Activated effector memory CD4-positive, alpha-beta T cell treated with anti-CD3 and anti-CD28 coated beads, Interleukin-2, amount 50 U/mL, for 16 hours (primary cell): ENCODE results near the gene ST6GAL1.

Source experiments
- DNase-seq: peaks from one replicate; pipeline ENCODE4 v3.0.0-alpha.2; 2020

Gene ST6GAL1

DNA sequence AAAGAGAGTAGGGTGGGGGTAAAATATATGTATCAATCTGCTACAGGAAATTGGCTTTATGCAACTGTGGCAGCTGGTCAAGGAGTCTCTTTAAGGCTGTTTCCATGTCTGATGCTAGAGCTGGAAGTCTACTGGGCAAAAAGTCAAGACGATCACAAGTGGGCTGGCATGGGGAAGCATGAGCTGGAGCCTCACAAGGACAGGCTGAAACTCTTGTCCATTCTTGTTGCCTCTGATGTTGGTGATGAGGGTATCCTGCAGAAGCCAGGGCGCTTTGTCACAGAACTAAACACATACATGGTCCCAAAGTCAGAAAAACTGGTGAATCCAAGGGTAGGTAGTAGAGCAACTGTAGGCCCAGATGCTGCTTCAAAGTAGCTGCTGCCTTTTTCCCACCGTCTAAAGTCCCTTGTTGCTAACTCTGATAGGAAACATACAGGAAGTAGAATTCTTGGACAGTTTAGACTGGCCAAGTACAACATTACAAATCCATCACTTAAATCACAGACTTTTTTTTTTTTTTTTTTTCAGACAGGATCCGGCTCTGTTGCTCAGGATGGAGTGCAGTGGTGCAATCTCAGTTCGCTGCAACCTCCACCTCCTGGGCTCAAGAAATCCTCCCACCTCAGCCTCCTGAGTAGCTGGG, 154.8 kb downstream of the ST6GAL1 start:
- DNase-seq = no peak

DNA sequence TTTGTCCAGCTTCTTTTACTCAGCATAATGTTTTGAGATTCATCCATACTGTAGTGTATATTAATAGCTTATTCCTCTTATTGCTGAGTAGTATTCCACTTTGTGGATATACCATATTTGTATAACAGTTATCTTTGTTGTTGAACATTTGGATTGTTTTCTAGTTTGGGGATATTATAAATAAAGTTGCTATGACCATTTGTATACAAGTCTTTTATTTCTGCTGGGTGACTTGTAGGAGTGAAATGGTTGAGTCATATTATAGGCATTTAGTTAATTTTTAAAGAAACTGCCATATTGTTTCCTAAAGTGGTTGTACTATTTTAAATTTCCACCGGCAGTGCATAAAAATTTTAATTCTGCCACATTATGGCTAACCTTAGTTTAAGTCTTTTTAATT, 155.6 kb downstream of the ST6GAL1 start:
- DNase-seq = no peak

DNA sequence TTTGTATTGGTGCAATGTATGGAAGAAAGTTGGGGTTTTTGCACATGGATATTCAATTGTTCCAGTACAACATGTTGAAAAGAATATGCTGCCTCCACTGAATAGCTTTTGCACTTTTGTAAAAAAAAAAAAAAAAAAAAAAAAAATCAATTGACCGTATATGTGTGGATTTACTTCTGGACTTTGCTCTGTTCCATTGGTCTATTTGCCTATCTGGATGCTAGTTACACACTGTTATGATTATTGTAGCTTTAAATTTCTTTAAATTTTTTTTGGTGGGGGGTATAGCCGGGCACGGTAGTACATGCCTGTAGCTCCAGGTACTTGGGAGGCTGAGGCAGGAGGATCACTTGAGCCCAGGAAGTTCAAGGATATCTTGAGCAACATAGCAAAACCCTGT, 156.5 kb downstream of the ST6GAL1 start:
- DNase-seq = no peak

DNA sequence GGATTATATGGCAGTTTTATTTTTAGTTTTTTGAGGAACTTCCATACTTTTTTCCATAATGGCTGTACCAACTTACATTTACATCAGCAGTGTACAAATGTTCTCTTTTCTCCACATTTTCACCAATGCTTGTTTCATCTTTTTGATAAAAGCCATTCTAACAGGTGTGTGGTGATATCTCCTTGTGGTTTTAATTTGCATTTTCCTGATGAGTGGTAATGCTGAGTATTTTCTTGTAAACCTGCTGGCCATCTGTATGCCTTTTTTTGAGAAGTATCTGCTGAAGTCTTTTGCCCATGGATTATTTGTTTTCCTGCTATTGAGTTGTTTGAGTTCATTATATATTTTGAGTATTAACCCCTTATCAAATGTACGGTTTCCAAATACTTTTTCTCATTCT, 158.4 kb downstream of the ST6GAL1 start:
- DNase-seq = no peak

GRCh38 chr3:187093320-187093719, 163.0 kb downstream of the ST6GAL1 start:
- no peak for DNase-seq

DNA sequence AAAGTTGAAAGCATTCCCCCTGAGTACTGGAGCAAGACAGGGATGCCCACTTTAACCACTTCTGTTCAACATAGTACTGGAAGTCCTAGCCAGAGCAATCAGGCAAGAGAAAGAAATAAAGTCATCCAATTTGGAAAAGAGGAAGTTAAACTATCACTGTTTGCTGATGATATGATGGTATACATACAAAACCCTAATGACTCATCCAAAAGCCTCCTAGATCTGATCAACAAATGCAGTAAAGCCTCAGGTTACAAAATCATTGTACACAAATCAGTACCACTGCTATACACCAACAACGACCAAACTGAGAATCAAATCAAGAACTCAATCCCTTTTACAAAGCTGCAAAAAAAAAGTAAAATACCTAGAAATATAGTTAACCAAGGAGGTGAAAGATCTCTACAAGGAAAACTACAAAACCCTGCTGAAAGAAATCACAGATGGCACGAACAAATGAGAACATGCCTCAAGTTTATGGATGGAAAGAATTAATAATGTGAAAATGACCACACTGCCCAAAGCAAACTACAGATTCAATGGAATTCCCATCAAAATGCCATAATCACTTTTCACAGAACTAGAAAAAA, 168.7 kb downstream of the ST6GAL1 start:
- DNase-seq = no peak

DNA sequence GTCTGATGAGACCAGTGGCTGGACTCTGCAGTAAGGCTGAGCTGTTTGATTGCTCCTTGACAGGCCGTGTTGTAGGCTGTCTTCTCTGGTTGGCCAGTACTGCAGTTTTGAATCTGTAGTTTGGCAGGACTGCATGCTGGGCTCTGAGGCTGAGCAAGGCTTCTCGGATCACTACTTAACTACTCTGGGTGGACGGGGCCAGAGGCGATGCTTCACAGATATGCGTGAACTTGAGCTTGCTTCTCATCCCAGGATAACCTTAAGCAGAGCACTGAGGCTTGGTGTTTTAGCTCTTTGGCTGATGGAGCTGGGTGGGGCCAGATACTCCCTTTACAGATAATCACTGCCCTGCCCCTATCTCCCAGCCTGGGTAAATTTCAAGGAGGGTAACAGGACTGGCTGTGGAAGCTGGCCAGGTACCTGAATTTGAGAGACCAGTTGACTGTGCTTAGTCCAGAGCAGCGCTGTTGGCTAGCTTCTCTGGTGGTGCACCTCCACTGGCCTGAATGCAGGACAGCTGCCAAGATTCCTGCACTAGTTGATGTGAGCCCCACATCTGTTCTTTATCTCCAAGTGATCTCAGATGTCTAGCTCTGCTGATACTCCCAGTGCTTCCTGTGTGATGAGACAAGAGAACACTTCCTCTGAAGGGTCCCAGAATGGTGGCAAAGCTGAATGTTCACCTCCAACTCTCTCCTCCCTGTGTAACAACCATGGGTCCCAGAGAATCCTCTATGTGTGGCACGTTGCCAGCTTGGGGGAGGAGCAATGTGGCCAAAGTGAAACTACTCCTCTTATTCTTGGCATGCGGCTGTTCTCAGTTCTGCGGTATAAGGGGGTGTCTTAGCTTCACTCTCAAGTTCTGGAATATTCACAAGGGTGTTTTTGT, 171.1 kb downstream of the ST6GAL1 start:
- peak; percentile 84 for DNase-seq

DNA sequence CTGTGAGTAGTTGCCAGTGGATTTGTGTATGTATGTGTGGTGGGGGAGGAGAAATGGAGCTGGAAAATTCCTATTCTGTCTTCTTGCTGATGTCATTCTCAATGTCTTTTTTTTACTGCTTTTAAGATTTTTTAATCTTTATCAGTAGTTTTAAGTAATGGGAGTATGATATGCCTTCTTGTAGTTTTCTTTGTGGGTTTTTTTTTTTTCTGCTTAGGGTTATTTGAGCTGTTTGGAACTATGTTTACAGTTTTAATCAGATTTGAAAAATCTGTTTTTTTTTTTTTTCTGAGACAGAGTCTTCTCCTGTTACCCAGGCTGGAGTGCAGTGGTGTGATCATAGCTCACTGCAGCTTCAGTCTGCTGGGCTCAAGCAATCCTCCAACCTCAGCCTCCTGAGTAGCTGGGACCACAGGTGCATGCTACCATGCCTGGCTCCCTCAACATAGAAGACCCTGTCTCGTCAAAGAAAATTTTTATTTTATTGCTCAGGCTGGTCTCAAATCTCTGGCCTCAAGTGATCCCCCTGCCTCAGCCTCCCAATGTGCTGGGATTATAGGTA, 171.8 kb downstream of the ST6GAL1 start:
- DNase-seq = no peak

DNA sequence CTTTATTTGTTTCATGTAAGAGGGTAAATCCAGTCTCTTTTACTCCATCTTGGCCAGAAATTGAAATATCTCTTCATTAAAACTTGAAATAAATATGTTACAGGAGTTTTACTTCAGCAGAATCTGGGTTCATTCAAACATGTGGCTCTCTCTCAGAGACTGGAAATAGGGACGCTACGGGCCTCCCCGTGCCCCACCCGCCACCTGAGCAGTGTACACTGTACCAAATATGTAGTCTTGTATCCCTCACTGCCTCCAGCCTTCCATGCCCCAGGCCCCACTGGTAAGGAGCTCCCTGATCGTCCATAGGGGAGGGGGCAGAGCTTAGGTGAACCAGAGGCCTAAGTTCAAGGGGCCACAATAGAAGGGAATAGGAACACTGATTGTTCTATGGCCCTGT, 172.9 kb downstream of the ST6GAL1 start:
- no peak for DNase-seq

- DNase-seq = no peak
Observed at GRCh38 chr3:187104342-187104741, 174.0 kb downstream of the ST6GAL1 start.

- no peak for DNase-seq
Observed at GRCh38 chr3:187104933-187105332, 174.6 kb downstream of the ST6GAL1 start.

DNA sequence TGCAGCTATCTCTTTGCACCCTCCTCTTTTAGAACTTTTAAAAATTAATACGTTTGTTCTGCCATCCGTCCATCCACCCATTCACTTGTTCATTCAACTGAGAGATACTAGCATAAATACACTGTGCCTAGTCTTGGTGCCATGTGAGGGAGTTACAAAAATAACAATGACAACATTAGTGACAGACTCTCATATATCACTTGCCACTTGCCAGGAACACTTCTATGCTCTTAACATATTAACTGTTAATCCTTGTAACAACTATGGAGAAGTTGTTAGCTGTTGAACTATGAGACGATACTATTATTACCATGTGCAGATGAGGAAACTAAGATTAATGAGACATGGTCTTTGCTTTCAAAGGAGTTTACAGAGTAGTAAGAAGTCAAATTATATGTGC, 175.4 kb downstream of the ST6GAL1 start:
- DNase-seq = no peak

DNA sequence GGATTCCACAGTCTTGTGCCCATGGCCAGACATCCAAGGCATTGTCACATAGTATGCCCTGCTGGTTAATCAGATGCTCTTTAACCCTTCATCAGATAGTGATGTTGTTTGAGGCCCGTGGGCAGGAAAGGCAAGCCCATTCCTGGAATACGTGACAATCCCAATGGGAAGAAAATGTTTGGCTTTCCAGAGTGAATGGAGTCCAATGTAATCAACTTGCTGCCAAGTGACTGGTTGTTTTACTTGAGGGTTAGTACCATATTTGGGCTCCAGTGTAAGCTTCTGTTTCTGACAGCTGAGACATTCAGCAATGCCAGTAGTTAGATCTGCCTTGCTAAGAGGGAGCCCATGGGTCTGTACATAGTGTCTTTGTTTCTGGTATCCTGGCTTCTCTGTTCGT, 177.7 kb downstream of the ST6GAL1 start:
- DNase-seq = no peak

GRCh38 chr3:187110156-187110555, 179.8 kb downstream of the ST6GAL1 start:
- no peak for DNase-seq

DNA sequence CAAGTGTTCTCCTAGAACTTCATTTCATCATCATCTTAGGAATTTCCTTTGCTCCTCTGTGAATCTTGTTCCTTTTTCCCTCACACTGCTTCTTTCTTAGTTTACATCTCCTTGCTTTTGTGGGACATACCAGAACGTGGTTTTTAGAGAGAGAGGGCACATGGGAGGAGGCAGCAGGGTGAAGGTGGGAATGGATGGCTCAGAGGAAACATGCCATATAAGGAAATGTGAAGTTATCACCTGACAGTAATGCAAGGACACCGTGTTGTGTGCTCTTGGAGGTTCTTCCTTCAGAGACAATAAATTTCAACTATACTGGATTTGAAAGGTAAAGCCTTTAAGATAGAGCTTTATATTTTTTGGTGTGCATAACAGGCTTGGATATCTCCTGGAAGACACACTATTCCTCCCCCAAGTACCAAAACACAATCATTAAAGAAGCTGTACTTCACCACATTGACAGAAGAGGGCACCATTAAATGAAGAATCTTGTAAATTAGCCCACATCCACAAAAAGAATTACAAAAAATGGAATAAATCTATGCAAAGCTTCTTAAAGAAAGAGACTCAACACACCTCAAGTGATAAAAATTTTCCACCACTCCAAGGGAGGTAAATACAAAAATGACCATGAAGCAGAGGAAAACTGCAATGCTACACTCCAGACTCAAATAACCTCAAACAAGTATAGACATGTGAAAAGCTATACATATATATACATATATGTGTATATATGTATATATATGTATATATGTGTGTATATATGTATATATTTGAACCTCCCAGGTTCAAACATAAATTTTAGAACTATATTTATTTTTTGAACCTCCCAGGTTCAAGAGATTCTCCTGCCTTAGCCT, 182.8 kb downstream of the ST6GAL1 start:
- no peak for DNase-seq

GRCh38 chr3:187114511-187114910, 184.2 kb downstream of the ST6GAL1 start:
- no peak for DNase-seq

DNA sequence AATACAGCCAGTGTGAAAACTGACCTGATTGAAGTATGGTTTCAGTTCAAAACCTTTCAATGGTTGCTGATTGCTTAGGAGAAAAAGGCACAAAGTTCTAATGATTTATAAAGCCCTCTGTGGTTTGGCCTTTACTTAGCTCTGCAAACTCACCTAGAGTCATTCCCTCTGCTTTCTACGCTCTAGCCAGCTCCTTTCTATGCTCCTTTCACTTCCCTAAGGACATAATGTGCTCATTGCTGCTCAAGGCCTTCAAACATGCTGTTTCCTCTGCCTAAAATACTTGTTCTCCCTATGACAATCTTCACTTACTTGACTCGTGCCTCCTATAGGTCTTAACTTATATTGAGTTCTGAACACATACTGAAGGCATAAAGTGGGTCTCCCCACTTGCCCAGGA, 190.0 kb downstream of the ST6GAL1 start:
- DNase-seq = no peak

- no peak for DNase-seq
Observed at GRCh38 chr3:187122261-187122660, 191.9 kb downstream of the ST6GAL1 start.

- no peak for DNase-seq
Observed at GRCh38 chr3:187125319-187126031, 195.1 kb downstream of the ST6GAL1 start.
